HepG2 (cell line): ENCODE results near the gene PRKCD. TPM values are rescaled to one million over a fixed set of nuclear protein-coding genes. Genes with fewer than 3 reads are reported as not detected.

Experiments used
- ATAC-seq: fragments of 200-7000 bp; cut with Tn5 transposase; 3 replicates; pipeline ENCODE4 v1.9.1; 2020; ENCODE audit warnings: mild to moderate bottlenecking, moderate library complexity
- BruUV-seq: library from RNA; stranded (reverse); fragments of 400-500 nt; replicated peaks from 2 replicates; lab custom pipeline; 2021; lab: Mats Ljungman, UMichigan
- CTCF ChIA-PET: fragments of 300-600 bp; formaldehyde crosslinking; extraction: SDS; loops from one replicate; lab custom pipeline; 2021; ENCODE audit warnings: low total read pairs, inconsistent platforms, low intra/inter-chr PET ratio; lab: Yijun Ruan, JAX
- POLR2A ChIA-PET: fragments of 350-600 bp; sonication (Branson Sonifier 250); formaldehyde crosslinking; loops from one replicate; lab custom pipeline; 2020; ENCODE audit warnings: antibody characterized with exemption, inconsistent platforms; lab: Yijun Ruan, JAX
- DNase-seq: peaks from one replicate; pipeline ENCODE4 v3.0.0-alpha.2; 2015; ENCODE audit warnings: low spot score
- FAIRE-seq: peaks from 3 replicates; lab custom pipeline; 2011; peaks lifted over from hg19 to GRCh38; lab: Jason Lieb, UNC
- H2AFZ ChIP-seq: one replicate; pipeline ENCODE4 v1.6.1; 2011; ENCODE audit warnings: low read length, inconsistent platforms
- H3K27ac ChIP-seq: fragments of 300-600 bp; 3 replicates; pipeline ENCODE4 v1.8.0; 2011; ENCODE audit warnings: mixed run types, mild to moderate bottlenecking, mixed read lengths, low read length, inconsistent platforms; ENCODE audit not compliant: insufficient read depth; ENCODE audit errors: extremely low read length
- H3K27me3 ChIP-seq, 2 experiments: fragments of 200-600 bp in 1 of 2; 2 replicates in 1 of 2; 3 replicates in 1 of 2; pipeline versions ENCODE4 v1.6.0 to v1.8.0; 2011; ENCODE audit warnings: low read length in 2 of 2, mild to moderate bottlenecking in 2 of 2, moderate library complexity in 2 of 2, inconsistent platforms in 1 of 2; ENCODE audit not compliant: insufficient read depth in 2 of 2, control insufficient read depth in 1 of 2
- H3K36me3 ChIP-seq, 2 experiments: fragments of 200-600 bp in 1 of 2; replicated peaks in 1 of 2; 2 replicates in 1 of 2; 3 replicates in 1 of 2; pipeline versions ENCODE4 v1.5.1 to v1.8.0; 2011; ENCODE audit warnings: low read length in 2 of 2, inconsistent platforms in 1 of 2; ENCODE audit not compliant: insufficient read depth in 2 of 2, control insufficient read depth in 1 of 2
- H3K4me1 ChIP-seq: 2 replicates; pipeline ENCODE4 v1.5.1; 2012; ENCODE audit warnings: low read length, inconsistent platforms; ENCODE audit not compliant: insufficient read depth
- H3K4me2 ChIP-seq: 2 replicates; pipeline ENCODE4 v1.6.0; 2011; ENCODE audit warnings: low read depth, low read length, inconsistent platforms
- H3K4me3 ChIP-seq, 3 experiments: fragments of 200-600 bp in 1 of 3; sonication (generic), shearing (Covaris generic) in 1 of 3; replicated peaks in 1 of 3; 2 replicates each; pipeline ENCODE4 v1.5.1; 2011 to 2016; ENCODE audit warnings: low read length in 3 of 3, inconsistent platforms in 2 of 3, low read depth in 2 of 3, mild to moderate bottlenecking in 2 of 3, control low read depth in 1 of 3, mixed read lengths in 1 of 3; ENCODE audit not compliant: insufficient read depth in 1 of 3
- H3K79me2 ChIP-seq: one replicate; pipeline ENCODE4 v1.6.1; 2011; ENCODE audit warnings: low read length, inconsistent platforms; ENCODE audit not compliant: insufficient read depth
- H3K9ac ChIP-seq: 2 replicates; pipeline ENCODE4 v1.6.0; 2011; ENCODE audit warnings: mild to moderate bottlenecking, low read depth, low read length, inconsistent platforms; ENCODE audit not compliant: insufficient read depth
- H3K9me3 ChIP-seq: 2 replicates; pipeline ENCODE4 v1.5.1; 2012; ENCODE audit warnings: mild to moderate bottlenecking, low read length
- H4K20me1 ChIP-seq: 2 replicates; pipeline ENCODE4 v1.6.0; 2011; ENCODE audit warnings: inconsistent platforms, mild to moderate bottlenecking, low read length, moderate library complexity; ENCODE audit not compliant: insufficient read depth
- DNMT3B ChIP-seq: conservative IDR thresholded peaks from 2 replicates; pipeline ENCODE4 v1.6.1; 2016; ENCODE audit warnings: missing biosample characterization, control low read depth
- ETV5 ChIP-seq: IDR thresholded peaks from 2 replicates; pipeline ENCODE4 v1.6.1; 2018; ENCODE audit warnings: missing biosample characterization, missing genetic modification reagents, inconsistent platforms, borderline replicate concordance
- FOXP4 ChIP-seq: sonication (generic); formaldehyde crosslinking; IDR thresholded peaks from 2 replicates; pipeline ENCODE4 v1.4.0; 2020; ENCODE audit warnings: missing genetic modification reagents
- HNRNPH1 ChIP-seq: fragments of 200-400 bp; formaldehyde crosslinking; optimal IDR thresholded peaks from 2 replicates; pipeline ENCODE3; 2017; ENCODE audit warnings: mild to moderate bottlenecking, low read depth, low read length
- NFE2L2 ChIP-seq: fragments of 150-350 bp; IDR thresholded peaks from 2 replicates; pipeline ENCODE4 v1.6.1; 2014; ENCODE audit warnings: low read length
- NFIC ChIP-seq: IDR thresholded peaks from 2 replicates; pipeline ENCODE4 v1.6.1; 2012; ENCODE audit warnings: mild to moderate bottlenecking, low read length, inconsistent platforms
- TP53 ChIP-seq: sonication (generic); formaldehyde crosslinking; conservative IDR thresholded peaks from 2 replicates; pipeline ENCODE4 v1.4.0; 2020; ENCODE audit warnings: missing genetic modification reagents
- ZFY ChIP-seq: sonication (generic); formaldehyde crosslinking; IDR thresholded peaks from 2 replicates; pipeline ENCODE4 v1.4.0; 2020; ENCODE audit warnings: missing genetic modification reagents
- WGBS: methylation state at CpG from one replicate; pipeline ENCODE4 v1.1.6; 2017; ENCODE audit warnings: low lambda C conversion rate; 5-methylcytosine and 5-hydroxymethylcytosine counted together
- in situ Hi-C: cut with HindIII; loops from 2 replicates; pipeline ENCODE4 v1.10.0; 2017; ENCODE audit warnings: low pct_unique_long_range_greater_than_20kb; ENCODE audit not compliant: extremely low pct_ligation_motif_present
- intact Hi-C: fragments of 100-400 bp; cut with micrococcal nuclease; formaldehyde crosslinking; loops from one replicate; pipeline ENCODE4 v1.10.0; 2022; ENCODE audit not compliant: unreplicated experiment
- polyA plus RNA-seq, 8 experiments: library from polyadenylated mRNA; depleted of rRNA in 3 of 8; stranded (reverse) in 7 of 8; unstranded in 1 of 8; fragments of >200 nt; fragmentation: Illumina TruSeq in 4 of 8; extraction: Trizol in 4 of 8; gene quantifications; 2 replicates each; pipeline versions ENCODE4 v1.2.1 to v1.2.3, GENCODE V29; 2011 to 2016; ENCODE audit warnings: low read depth in 4 of 8, missing spikeins in 1 of 8, mixed read lengths in 1 of 8; ENCODE audit not compliant: insufficient read depth in 1 of 8
- total RNA-seq, 5 experiments: library from RNA; depleted of rRNA; stranded (reverse); fragments of >200 nt; fragmentation: Illumina TruSeq; extraction: Trizol; gene quantifications; 2 replicates each; pipeline ENCODE4 v1.2.3, GENCODE V29; 2016; ENCODE audit warnings: low read depth in 1 of 5

The PRKCD gene
- total and polyA plus RNA-seq, 2 of the 13 experiments (the other 11 are each of a cell fraction or from before 2014, with no cell fraction given): 1.6 to 40.7 TPM

GRCh38 chr3:53113293-53114010 lies 47.6 kb upstream of the PRKCD start:
- Histone ChIP-seq H3K9me3 (no peaks in the 10 kb centered on the region), H3K9ac (no peak overlapping the region), H3K79me2 (no peaks in the 10 kb centered on the region), H4K20me1 (no peaks in the 10 kb centered on the region), H3K36me3 (peaks cover 3 to 23% of the 10 kb centered on the region in 2 experiments), H3K4me1 (peaks cover 11% of the 10 kb centered on the region), H3K27ac (no peak overlapping the region), H3K4me2 (no peak overlapping the region)
- BruUV-seq: no TSS peak
- FAIRE-seq: no peak
- WGBS: 100% methylated on average over 1 of the region's 1 CpG
- intact Hi-C loops: loop anchor here (1.0 kb wide), 1 partner anchor 83 kb away; no protein-coding TSS in a partner anchor
- in situ Hi-C loops: no loop called here
- POLR2A ChIA-PET: interaction anchor here (0.9 to 1.1 kb wide), 2 partner anchors 56 to 83 kb away, joined by 3 to 4 read pairs; no protein-coding TSS in a partner anchor
- DNase-seq: no peak
- ATAC-seq: no peak; the same call in 2 of the 3 replicates
- TF ChIP-seq DNMT3B (CRISPR knock-in tag) (no peak), NFE2L2 (no peak), TP53 (CRISPR knock-in tag) (no peak), NFIC (no peak), FOXP4 (CRISPR knock-in tag) (no peak), ETV5 (CRISPR knock-in tag) (no peak), HNRNPH1 (no peak), ZFY (CRISPR knock-in tag) (no peak)
- TF ChIP-seq, all 625 proteins: peak for 0
- no peak overlapping the region for H2AFZ ChIP-seq
- no peak overlapping the region for H3K4me3 ChIP-seq
- H3K27me3 ChIP-seq: no peaks in the 10 kb centered on the region; a peak in 1 of 5 replicates
- CTCF ChIA-PET: interaction anchor here (0.7 to 7.2 kb wide), 6 partner anchors 20 to 85 kb away, joined by 3 to 81 read pairs (median 4); no protein-coding TSS in a partner anchor
